ENCODE measurements around the gene SCUBE1. TPM values are rescaled to one million over a fixed set of nuclear protein-coding genes. Genes with fewer than 3 reads are reported as not detected.

The SCUBE1 gene
- total and polyA plus RNA-seq, 2 of the 8 experiments (the other 6 are each of a cell fraction or from before 2014, with no cell fraction given), result 2.3 to 4.9 TPM

- TF ChIP-seq CHD7 (IDR thresholded peaks at IDR 0.05; ENCODE audit: insufficient replicate concordance, low read length) (no peak), JUND (IDR thresholded peaks at IDR 0.05; ENCODE audit: low read length) (no peak), JUN (IDR thresholded peaks at IDR 0.05; ENCODE audit: low read depth, low read length) (no peak), EGR1 (IDR thresholded peaks at IDR 0.05; ENCODE audit: borderline replicate concordance, low read depth, low read length) (no peak), SP4 (IDR thresholded peaks at IDR 0.05; ENCODE audit: low read length) (no peak), ASH2L (IDR thresholded peaks at IDR 0.05; ENCODE audit: low read length) (no peak), ATF2 (IDR thresholded peaks at IDR 0.05; ENCODE audit: low read length) (no peak), NRF1 (IDR thresholded peaks at IDR 0.05; ENCODE audit: low read depth, low read length) (no peak), TEAD4 (IDR thresholded peaks at IDR 0.05; ENCODE audit: low read depth, low read length) (no peak), YY1 (IDR thresholded peaks at IDR 0.05; ENCODE audit: low read depth, low read length) (no peak)
These were observed 162.5 kb downstream of the SCUBE1 start (continued) for GRCh38 chr22:43180670-43181069.
